NCI-H1048 (cell line): ENCODE measurements around the gene LIN9.

Experiments used
- DNase-seq: peaks from one replicate; lab custom pipeline; 2025; lab: John Stamatoyannopoulos, UW

The LIN9 gene

GRCh38 chr1:226320930-226321329, 12.0 kb upstream of the LIN9 start:
- DNase-seq: no peak

- DNase-seq: no peak
These were observed 9.5 kb upstream of the LIN9 start for GRCh38 chr1:226318471-226318870.

GRCh38 chr1:226314055-226314454, 5.1 kb upstream of the LIN9 start:
- no peak for DNase-seq

GRCh38 chr1:226312065-226312464, 3.1 kb upstream of the LIN9 start:
- DNase-seq: no peak

- DNase-seq: no peak
These were observed 2.4 kb upstream of the LIN9 start for GRCh38 chr1:226311376-226311775.

- DNase-seq: no peak
These were observed 1.8 kb upstream of the LIN9 start for GRCh38 chr1:226310637-226311195.

- DNase-seq: no peak
These were observed 1.2 kb upstream of the LIN9 start for GRCh38 chr1:226310245-226310540.

- peak; percentile 72 for DNase-seq
These were observed 657 bp upstream of the LIN9 start for GRCh38 chr1:226309398-226310244.

GRCh38 chr1:226308166-226308722, 720 bp downstream of the LIN9 start:
- no peak for DNase-seq

- no peak for DNase-seq
These were observed 2.5 kb downstream of the LIN9 start for GRCh38 chr1:226306425-226306824.

- no peak for DNase-seq
These were observed 3.8 kb downstream of the LIN9 start for GRCh38 chr1:226305184-226305583.

- DNase-seq: no peak
These were observed 4.5 kb downstream of the LIN9 start for GRCh38 chr1:226304291-226304955.

- no peak for DNase-seq
These were observed 6.2 kb downstream of the LIN9 start for GRCh38 chr1:226302731-226303130.

- DNase-seq: no peak
These were observed 12.1 kb downstream of the LIN9 start for GRCh38 chr1:226296911-226297310.

- DNase-seq: no peak
These were observed 15.4 kb downstream of the LIN9 start for GRCh38 chr1:226293553-226293920.

GRCh38 chr1:226292874-226293552, 16.0 kb downstream of the LIN9 start:
- DNase-seq: no peak

GRCh38 chr1:226287587-226287986, 21.4 kb downstream of the LIN9 start:
- DNase-seq: no peak

GRCh38 chr1:226281058-226281457, 27.9 kb downstream of the LIN9 start:
- no peak for DNase-seq

GRCh38 chr1:226279498-226279897, 29.5 kb downstream of the LIN9 start:
- no peak for DNase-seq

- DNase-seq: no peak
These were observed 31.1 kb downstream of the LIN9 start for GRCh38 chr1:226277897-226278296.

GRCh38 chr1:226276987-226277386, 32.0 kb downstream of the LIN9 start:
- DNase-seq: no peak

GRCh38 chr1:226276077-226276682, 32.8 kb downstream of the LIN9 start:
- no peak for DNase-seq
